Osteoblast (primary cell): ENCODE data around the gene ZNF641. TPM values are rescaled to one million over a fixed set of nuclear protein-coding genes. Genes with fewer than 3 reads are reported as not detected.

Experiments used
- DNase-seq: peaks from one replicate; pipeline ENCODE4 v3.0.0; 2011; ENCODE audit warnings: low spot score, mixed read lengths; ENCODE audit not compliant: insufficient read length; ENCODE audit errors: missing footprints
- H2AFZ ChIP-seq: 2 replicates; pipeline ENCODE4 v1.6.0; 2011; ENCODE audit warnings: mild to moderate bottlenecking, low read length
- H3K27ac ChIP-seq: 2 replicates; pipeline ENCODE4 v1.5.1; 2011; ENCODE audit warnings: mild to moderate bottlenecking, low read depth, low read length, moderate library complexity
- H3K27me3 ChIP-seq: 2 replicates; pipeline ENCODE4 v1.6.0; 2012; ENCODE audit warnings: mild to moderate bottlenecking, control low read depth, inconsistent platforms, low read length, moderate library complexity; ENCODE audit not compliant: insufficient read depth
- H3K36me3 ChIP-seq: 2 replicates; pipeline ENCODE4 v1.5.1; 2011; ENCODE audit warnings: mild to moderate bottlenecking, low read length, control low read depth, moderate library complexity; ENCODE audit not compliant: insufficient read depth
- H3K4me1 ChIP-seq: 2 replicates; pipeline ENCODE4 v1.5.1; 2011; ENCODE audit warnings: mild to moderate bottlenecking, low read length, control low read depth, moderate library complexity; ENCODE audit not compliant: insufficient read depth
- H3K4me2 ChIP-seq: 2 replicates; pipeline ENCODE4 v1.6.0; 2011; ENCODE audit warnings: mild to moderate bottlenecking, low read length; ENCODE audit not compliant: insufficient read depth
- H3K4me3 ChIP-seq: fragments of 200-600 bp; sonication (generic); 3 replicates; pipeline ENCODE4 v1.5.1; 2012; ENCODE audit warnings: mild to moderate bottlenecking, low read length, inconsistent platforms; ENCODE audit not compliant: insufficient read depth
- H3K79me2 ChIP-seq: 2 replicates; pipeline ENCODE4 v1.6.0; 2012; ENCODE audit warnings: mild to moderate bottlenecking, low read length, control low read depth, inconsistent platforms; ENCODE audit not compliant: insufficient read depth
- H3K9me3 ChIP-seq: 2 replicates; pipeline ENCODE4 v1.5.1; 2011; ENCODE audit warnings: low read depth, low read length, control low read depth
- H4K20me1 ChIP-seq: 2 replicates; pipeline ENCODE4 v1.6.0; 2012; ENCODE audit warnings: mild to moderate bottlenecking, low read length, control low read depth; ENCODE audit not compliant: insufficient read depth
- CTCF ChIP-seq: IDR thresholded peaks from 2 replicates; pipeline ENCODE4 v1.5.1; 2011; ENCODE audit warnings: mild to moderate bottlenecking, low read depth, low read length, moderate library complexity; ENCODE audit errors: extremely low read depth
- total RNA-seq: library from RNA; depleted of rRNA; stranded (reverse); fragments of >200 nt; gene quantifications from 2 replicates; pipeline ENCODE4 v1.2.3, GENCODE V29; 2012

Gene ZNF641
- total RNA-seq, 1 donor = 14.1 TPM

GRCh38 chr12:48388460-48388859 is 37.7 kb upstream of the ZNF641 start:
- Histone ChIP-seq H3K27ac (no peak overlapping the region), H3K36me3 (no peaks in the 10 kb centered on the region), H3K4me1 (no peaks in the 10 kb centered on the region), H3K9me3 (no peaks in the 10 kb centered on the region), H3K79me2 (no peaks in the 10 kb centered on the region), H2AFZ (no peak overlapping the region), H4K20me1 (no peaks in the 10 kb centered on the region), H3K4me2 (no peak overlapping the region), H3K27me3 (no peaks in the 10 kb centered on the region), H3K4me3 (no peak overlapping the region)
- no peak for TF ChIP-seq CTCF
- no peak for DNase-seq

GRCh38 chr12:48380596-48380995 is 29.9 kb upstream of the ZNF641 start:
- no peak overlapping the region for H2AFZ ChIP-seq
- no peaks in the 10 kb centered on the region for H4K20me1 ChIP-seq
- no peaks in the 10 kb centered on the region for H3K9me3 ChIP-seq
- TF ChIP-seq CTCF = no peak
- H3K27ac ChIP-seq = no peak overlapping the region
- H3K79me2 ChIP-seq = no peaks in the 10 kb centered on the region
- H3K4me3 ChIP-seq = no peak overlapping the region
- no peak overlapping the region for H3K4me2 ChIP-seq
- no peaks in the 10 kb centered on the region for H3K4me1 ChIP-seq
- no peak for DNase-seq
- H3K27me3 ChIP-seq = no peaks in the 10 kb centered on the region
- no peaks in the 10 kb centered on the region for H3K36me3 ChIP-seq

GRCh38 chr12:48379794-48380193 is 29.1 kb upstream of the ZNF641 start:
- Histone ChIP-seq H3K27ac (no peak overlapping the region), H3K79me2 (no peaks in the 10 kb centered on the region), H4K20me1 (no peaks in the 10 kb centered on the region), H3K9me3 (no peaks in the 10 kb centered on the region), H3K4me1 (no peaks in the 10 kb centered on the region), H3K4me2 (no peak overlapping the region), H3K27me3 (no peaks in the 10 kb centered on the region), H3K36me3 (no peaks in the 10 kb centered on the region), H3K4me3 (no peak overlapping the region), H2AFZ (no peak overlapping the region)
- TF ChIP-seq CTCF = no peak
- no peak for DNase-seq

GRCh38 chr12:48377646-48378045 is 26.9 kb upstream of the ZNF641 start:
- H3K27me3 ChIP-seq = no peaks in the 10 kb centered on the region
- no peak overlapping the region for H3K27ac ChIP-seq
- H3K4me1 ChIP-seq = no peaks in the 10 kb centered on the region
- no peak for TF ChIP-seq CTCF
- no peak overlapping the region for H3K4me3 ChIP-seq
- no peak overlapping the region for H3K4me2 ChIP-seq
- no peaks in the 10 kb centered on the region for H3K36me3 ChIP-seq
- DNase-seq = no peak
- H3K79me2 ChIP-seq = no peaks in the 10 kb centered on the region
- no peak overlapping the region for H2AFZ ChIP-seq
- no peaks in the 10 kb centered on the region for H4K20me1 ChIP-seq
- no peaks in the 10 kb centered on the region for H3K9me3 ChIP-seq
